HS-5 (cell line): ENCODE data around the gene GDPGP1.

ENCODE experiments used
- DNase-seq: peaks from one replicate; pipeline ENCODE4 v3.0.0-alpha.2; 2012; ENCODE audit warnings: low read depth

GDPGP1 gene

DNA sequence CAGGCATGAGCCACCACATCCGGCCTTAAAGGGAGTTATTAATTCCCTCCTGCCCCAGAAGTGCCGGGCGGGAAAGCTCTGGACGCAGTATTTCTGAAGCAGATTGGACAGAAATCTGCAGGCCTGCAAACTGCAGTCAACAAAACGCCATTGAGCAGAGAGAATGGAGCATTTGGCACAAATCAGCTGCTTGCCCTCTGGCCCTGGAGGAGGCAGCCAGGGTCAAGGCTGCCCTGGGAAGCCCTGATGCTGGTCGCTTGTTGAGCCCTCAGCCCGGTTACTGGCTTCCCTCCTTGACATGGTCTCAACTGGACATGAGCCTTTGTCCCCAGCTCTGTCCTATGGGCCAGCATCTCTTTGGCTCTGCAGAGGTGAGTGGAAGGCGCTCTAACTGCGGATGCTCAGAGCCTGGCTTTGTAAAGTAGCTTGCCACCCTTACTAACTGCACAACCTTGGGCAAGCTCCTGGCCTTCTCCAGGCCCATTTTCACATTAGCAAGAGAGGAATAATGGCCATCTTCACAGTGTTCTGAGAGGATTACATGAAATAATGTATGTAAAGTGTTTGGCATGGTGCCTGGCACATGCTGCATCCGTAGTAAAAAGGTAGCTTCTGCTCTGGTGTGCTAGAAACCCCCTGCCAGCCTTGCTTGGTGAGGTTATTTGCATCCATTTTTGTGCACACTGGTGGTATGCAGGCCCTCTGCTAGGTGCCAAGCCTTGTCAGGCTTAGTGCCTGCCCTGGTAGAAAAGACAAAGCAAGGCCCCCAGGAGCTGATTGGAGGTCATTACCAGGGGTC is 28.8 kb upstream of the GDPGP1 start:
- no peak for DNase-seq

DNA sequence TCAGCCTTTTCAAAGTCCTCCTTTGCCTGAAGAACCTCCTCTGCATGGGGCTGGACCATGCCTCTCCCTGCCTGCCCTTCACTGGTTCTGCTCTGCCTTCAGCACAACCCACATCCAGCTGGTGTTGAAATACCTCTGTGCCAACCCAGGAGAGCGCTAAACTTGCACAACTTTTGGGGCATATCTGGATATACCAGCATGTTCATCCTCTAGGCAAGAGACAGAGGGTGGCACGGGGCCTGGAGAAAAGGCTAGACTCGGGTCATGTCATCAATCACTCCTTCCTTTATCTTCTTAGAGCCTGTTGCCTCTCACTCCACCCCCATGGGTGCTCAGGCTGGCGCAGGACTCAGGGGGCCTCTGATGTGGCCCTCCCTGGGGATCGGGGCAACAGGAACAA is 28.1 kb upstream of the GDPGP1 start:
- no peak for DNase-seq

GRCh38 chr15:90207252-90207651 is 26.8 kb upstream of the GDPGP1 start:
- DNase-seq: no peak

- DNase-seq: no peak
These were observed 25.7 kb upstream of the GDPGP1 start for GRCh38 chr15:90208356-90208755.

DNA sequence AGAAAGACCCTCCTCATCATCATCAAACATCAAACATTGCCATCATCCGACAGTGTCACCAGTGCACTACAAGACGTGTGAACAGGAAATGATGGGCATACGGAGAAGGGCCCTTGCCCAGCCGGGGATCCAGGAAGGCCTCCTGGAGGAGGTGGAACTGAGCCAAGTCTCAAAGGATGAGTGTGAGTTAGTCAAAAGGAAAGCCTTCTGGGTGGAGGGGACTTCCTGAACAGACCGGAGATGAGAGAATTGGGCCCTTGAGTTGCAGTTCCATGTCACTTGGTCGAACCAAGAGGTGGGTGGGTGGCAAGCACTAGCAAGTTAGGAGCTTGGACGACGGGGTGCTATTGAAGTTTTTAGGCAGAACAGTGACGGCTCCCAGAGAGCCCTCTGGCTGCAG is 24.4 kb upstream of the GDPGP1 start:
- no peak for DNase-seq

DNA sequence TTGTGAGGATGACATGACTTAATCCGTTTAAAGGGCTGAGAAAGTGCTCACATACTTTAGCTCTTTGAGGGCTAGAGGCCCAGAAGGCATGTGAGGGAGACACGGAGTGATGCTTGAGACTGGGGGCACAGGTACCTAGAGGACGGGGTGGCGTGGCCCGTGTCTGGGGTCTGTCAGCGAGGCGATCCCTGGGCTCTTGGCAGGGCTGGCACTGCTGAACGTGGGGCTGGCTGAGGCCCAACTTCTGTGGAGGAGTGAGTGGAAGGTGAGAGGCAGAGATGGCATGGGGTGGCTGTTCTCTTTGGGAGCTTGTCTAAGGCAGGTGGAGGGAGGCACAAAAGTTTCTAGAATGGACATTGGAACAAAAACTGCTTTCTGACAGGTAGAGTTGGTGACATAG is 23.4 kb upstream of the GDPGP1 start:
- DNase-seq: no peak

GRCh38 chr15:90211009-90211408 is 23.0 kb upstream of the GDPGP1 start:
- no peak for DNase-seq

DNA sequence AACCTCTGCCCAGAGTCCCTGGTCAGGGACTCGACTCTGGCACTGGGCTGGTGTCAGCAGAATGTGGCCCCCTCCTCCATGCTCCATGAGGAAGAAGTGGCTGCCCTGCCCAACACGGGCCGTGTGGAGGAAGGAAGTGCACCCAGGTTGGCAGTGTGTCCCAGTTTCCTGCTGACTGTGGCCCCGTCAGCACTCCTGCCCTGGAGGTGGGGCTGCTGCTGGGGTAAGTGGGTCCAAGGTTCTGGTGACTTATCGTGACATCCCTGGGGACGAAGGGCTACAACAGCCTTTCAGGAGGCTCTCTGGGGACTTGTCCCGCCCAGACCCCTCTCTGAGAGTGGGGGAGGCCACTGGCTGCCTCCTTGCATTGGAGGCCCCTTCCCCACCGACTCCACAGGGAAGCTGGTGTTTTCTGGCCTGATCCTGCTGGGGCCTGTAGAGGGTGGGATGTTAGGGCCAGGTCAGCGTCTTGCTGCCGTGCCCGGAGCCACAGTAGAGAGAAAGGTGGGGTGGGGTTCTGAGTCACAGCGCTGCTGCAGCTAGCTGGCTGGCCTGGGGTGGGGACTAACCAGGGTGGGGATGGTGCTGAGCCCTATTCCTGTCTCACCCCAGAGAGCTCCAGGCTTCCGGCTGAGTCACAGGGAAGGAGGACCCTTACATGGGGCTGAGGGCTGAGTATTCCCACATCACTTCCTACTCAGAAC is 22.4 kb upstream of the GDPGP1 start:
- no peak for DNase-seq

- no peak for DNase-seq
These were observed 21.5 kb upstream of the GDPGP1 start for GRCh38 chr15:90212221-90213098.

DNA sequence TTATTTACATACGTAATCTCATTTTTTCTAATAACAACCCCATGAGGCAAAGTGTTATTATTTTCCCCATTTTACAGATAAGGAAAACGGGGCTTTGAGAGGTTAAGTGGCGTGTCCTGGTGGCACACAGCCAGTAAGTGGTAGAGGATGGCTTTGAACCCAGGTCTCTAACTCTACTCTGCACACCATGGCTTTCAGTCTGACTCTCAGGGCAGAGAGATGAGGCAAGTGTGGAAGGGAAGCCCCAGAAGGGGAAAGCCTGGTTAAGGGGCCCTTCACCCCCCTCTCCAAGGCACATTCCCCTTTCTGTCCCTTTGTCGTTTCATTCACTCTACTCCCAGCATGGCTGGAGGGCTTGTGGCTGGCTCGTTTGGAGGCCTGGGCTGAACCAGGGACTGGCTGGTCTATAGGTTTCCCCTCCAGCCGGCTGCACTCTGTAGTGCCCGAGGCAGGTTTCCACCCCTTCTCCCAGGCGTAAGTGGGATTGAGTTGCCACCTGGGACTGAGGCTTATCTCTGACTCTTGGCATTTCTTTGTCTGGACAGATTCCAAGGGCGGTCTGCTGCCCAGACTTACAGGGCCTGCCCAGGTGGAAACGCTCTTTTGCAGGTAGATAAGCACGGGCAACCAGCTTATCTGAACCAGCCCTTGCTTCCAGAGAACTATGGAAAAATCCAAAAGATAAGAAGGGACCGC is 20.7 kb upstream of the GDPGP1 start:
- DNase-seq: no peak

DNA sequence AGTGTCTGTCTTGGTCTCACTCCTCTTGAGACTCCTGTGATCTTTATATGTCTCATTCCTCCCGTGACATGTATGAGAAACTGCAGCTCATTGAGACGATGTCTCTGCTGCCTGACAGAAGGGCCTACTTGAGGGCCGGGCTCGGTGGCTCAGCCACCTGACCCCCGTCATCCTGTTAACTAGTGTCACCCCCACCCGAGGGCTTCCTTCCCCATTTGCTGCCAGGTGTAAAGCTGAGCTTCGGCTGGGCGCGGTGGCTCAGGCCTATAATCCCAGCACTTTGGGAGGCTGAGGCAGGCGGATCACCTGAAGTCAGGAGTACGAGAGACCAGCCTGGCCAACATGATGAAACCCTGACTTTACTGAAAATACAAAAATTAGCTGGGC is 20.2 kb upstream of the GDPGP1 start:
- no peak for DNase-seq

DNA sequence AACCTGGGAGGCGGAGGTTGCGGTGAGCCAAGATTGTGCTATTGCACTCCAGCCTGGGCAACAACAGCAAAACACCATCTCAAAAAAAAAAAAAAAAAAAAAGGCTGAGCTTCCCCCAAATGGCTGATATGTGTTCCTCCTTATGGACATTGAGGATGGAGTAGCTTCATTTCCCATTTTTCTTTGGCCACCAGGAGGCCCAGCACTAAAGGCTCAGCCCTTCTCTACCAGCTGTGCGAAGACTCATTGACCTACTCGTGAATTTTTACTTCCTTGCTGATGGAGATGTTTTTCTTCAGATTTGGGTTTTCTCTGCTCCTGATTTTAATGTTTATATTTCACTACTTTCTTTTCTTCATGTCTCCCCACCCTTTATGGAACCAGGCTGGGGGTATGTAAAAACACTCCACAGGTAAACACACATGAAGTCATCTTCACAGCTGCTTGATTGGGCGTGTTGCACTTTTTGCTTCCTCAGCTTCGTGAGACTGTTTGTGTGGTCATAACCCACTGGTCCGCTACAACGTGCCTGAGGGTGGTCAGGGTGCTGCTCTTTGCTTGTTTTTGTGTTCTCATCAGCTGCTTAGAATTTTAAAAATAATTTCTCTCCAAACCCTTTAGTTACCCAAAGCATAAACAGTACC is 19.3 kb upstream of the GDPGP1 start:
- DNase-seq: no peak

GRCh38 chr15:90217671-90218394 is 16.2 kb upstream of the GDPGP1 start:
- no peak for DNase-seq

DNA sequence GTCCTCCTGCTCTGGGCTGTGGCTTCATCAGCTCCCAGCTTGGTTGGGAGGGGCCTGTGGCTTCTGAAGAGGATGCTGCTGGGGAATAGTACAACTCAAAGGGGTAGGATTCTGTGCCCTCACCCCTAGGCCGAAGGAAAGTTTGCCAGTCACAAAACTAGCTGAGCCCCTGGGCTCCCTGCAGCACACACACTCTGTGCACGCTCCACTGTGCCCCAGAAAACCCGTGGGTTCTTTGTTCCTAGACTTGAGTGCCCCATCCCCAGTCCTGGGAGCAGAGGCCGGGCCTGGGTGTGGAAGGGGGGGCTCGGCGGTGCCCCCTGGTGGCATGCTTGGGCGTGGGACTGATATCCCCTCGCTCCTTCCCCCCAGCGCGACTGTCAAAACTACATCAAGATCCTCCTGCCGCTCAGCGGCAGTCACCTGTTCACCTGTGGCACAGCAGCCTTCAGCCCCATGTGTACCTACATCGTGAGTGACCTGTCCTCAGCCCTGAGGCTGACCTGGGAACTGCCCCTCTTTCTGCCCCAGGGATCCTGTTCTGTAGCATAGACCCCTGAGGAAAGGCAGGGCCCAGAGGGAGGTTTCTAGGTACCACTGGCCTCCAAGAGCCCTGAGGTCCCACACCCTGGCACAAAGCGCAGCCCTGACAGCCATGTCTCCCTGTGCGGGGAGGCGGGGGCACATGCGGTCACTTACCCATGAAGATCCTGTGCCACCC is 14.4 kb upstream of the GDPGP1 start:
- no peak for DNase-seq

DNA sequence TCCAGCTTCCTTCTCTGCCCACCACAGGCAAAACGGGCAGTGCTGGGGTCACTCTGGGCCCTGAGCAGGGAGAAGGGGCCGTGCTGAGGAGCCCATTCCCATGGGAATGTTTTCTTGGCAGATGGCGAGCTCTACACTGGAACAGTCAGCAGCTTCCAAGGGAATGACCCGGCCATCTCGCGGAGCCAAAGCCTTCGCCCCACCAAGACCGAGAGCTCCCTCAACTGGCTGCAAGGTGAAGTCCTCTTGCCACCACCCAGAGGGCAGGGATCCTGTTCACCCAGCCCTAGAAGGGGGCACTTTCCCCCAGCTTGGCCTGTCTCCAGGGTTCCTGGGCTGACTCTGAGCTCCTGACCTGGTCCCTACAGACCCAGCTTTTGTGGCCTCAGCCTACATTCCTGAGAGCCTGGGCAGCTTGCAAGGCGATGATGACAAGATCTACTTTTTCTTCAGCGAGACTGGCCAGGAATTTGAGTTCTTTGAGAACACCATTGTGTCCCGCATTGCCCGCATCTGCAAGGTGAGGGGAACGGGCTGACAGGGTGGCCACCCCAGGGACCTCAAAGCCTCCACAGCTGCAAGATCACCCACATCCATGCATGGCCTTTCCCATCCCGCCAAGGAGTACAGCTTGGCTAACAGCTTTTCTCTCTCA is 12.6 kb upstream of the GDPGP1 start:
- DNase-seq: no peak

- no peak for DNase-seq
These were observed 11.5 kb upstream of the GDPGP1 start for GRCh38 chr15:90222547-90222946.

DNA sequence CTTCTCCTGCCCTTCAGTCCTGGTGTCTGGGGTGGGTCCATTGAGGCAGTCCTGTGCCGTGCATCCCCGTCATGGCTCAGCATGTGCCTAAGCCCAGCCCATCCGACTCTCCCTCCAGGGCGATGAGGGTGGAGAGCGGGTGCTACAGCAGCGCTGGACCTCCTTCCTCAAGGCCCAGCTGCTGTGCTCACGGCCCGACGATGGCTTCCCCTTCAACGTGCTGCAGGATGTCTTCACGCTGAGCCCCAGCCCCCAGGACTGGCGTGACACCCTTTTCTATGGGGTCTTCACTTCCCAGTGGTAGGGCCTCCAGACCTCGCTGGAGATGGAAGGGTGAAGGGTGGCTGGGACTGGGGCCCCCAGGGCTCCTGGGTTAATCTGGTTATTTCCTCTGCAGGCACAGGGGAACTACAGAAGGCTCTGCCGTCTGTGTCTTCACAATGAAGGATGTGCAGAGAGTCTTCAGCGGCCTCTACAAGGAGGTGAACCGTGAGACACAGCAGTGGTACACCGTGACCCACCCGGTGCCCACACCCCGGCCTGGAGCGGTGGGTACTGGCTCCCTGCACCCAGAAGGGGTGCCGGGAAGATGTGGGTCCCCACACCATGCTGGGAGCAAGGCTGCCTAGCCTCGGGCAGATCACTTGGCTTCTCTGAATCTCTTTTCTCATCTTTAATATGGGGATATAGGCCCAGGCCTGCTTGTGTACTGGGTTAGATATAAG is 10.4 kb upstream of the GDPGP1 start:
- DNase-seq: no peak

GRCh38 chr15:90225047-90225446 is 9.0 kb upstream of the GDPGP1 start:
- no peak for DNase-seq
